Measurements from ENCODE around the gene FASTKD1. TPM values are rescaled to one million over a fixed set of nuclear protein-coding genes. Genes with fewer than 3 reads are reported as not detected.
"Not testable (repeated sequence)": the region's sequence is repeated elsewhere in the genome, so short reads cannot be mapped to it uniquely, and the experiment has no call there.

Gene FASTKD1
- total RNA-seq, 1 experiment from 2014 or later: 21.1 TPM

DNA sequence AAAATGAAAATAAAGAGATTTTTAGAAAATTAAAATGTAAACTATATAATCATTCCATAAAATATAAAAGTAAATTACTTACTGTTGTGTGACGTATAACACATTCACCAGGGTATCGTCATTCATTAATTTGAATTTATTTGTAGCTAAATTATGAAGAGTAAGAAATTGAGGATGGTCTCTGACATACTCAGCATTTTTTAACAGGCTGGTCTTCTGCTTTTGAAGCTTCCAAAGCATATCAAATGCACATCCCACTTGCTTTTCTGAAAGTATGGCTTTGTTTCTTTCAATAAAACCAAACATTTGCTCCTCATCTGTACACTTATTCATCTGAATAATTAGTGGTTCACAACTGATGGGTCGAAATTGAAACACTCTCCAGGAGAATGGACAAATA, 2.1 kb downstream of the FASTKD1 start:
- ATAC-seq (no peak), DNase-seq (no peak)
- no TSS peak for BruUV-seq (replicated peaks)
- peak overlapping the region; percentile 73 for H3K4me3 ChIP-seq (ENCODE audit: low read length)
- H3K4me2 ChIP-seq (ENCODE audit: low read length): peak overlapping the region; percentile 93
- H3K9me2 ChIP-seq (replicated peaks; ENCODE audit: low read length): no peaks in the 10 kb centered on the region
- H3F3A ChIP-seq (ENCODE audit: low read length, unreplicated experiment): no peaks in the 10 kb centered on the region
- ChIA-PET CTCF (no interaction called here), POLR2A (ENCODE audit: unreplicated experiment) (no interaction called here)
- H2AFZ ChIP-seq (ENCODE audit: low read length): no peak overlapping the region
- no peaks in the 10 kb centered on the region for H3K27me3 ChIP-seq (ENCODE audit: low read length)
- H3K4me1 ChIP-seq (ENCODE audit: insufficient read depth, low read length): peaks cover 6% of the 10 kb centered on the region; the same call in 1 of the 2 replicates
- peaks cover 42% of the 10 kb centered on the region for H3K79me2 ChIP-seq (ENCODE audit: low read length)
- H3K36me3 ChIP-seq (ENCODE audit: low read depth, low read length): no peaks in the 10 kb centered on the region
- H3K27ac ChIP-seq (ENCODE audit: low read length): no peak overlapping the region
- H3K9me3 ChIP-seq (ENCODE audit: low read length): no peaks in the 10 kb centered on the region
- no peak overlapping the region for H3K9ac ChIP-seq (ENCODE audit: low read length)
- intact Hi-C loops (cut with micrococcal nuclease): no loop called here
- no peaks in the 10 kb centered on the region for H4K20me1 ChIP-seq (ENCODE audit: low read length)
- TF ChIP-seq, protein P1, sequence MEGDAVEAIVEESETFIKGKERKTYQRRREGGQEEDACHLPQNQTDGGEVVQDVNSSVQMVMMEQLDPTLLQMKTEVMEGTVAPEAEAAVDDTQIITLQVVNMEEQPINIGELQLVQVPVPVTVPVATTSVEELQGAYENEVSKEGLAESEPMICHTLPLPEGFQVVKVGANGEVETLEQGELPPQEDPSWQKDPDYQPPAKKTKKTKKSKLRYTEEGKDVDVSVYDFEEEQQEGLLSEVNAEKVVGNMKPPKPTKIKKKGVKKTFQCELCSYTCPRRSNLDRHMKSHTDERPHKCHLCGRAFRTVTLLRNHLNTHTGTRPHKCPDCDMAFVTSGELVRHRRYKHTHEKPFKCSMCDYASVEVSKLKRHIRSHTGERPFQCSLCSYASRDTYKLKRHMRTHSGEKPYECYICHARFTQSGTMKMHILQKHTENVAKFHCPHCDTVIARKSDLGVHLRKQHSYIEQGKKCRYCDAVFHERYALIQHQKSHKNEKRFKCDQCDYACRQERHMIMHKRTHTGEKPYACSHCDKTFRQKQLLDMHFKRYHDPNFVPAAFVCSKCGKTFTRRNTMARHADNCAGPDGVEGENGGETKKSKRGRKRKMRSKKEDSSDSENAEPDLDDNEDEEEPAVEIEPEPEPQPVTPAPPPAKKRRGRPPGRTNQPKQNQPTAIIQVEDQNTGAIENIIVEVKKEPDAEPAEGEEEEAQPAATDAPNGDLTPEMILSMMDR (conservative IDR thresholded peaks at IDR 0.05; ENCODE audit: low read depth, low read length): no peak
- TF ChIP-seq EZH2 (IDR thresholded peaks at IDR 0.05; ENCODE audit: low read length, unreplicated experiment) (no peak), EZH2phosphoT487 (IDR thresholded peaks at IDR 0.05; ENCODE audit: borderline replicate concordance, low read length) (no peak)

DNA sequence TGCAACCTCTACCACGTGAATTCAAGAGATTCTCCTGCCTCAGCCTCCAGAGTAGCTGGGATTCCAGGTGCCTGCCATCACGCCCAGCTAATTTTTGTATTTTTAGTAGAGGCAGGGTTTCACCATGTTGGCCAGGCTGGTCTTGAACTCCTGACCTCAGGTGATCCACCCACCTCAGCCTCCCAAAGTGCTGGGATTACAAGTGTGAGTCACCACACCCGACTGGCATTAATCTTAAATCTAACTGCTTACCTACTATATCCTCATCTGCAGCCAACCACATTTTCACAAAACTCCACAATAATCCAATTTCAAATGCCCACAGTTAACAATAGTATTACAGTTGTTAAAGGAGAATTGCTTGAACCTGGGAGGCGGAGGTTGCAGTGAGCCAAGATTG, 2.9 kb downstream of the FASTKD1 start:
- Histone ChIP-seq H3K79me2 (ENCODE audit: low read length) (peaks cover 42% of the 10 kb centered on the region), H3K4me2 (ENCODE audit: low read length) (peak overlapping the region; percentile 15; the same call in 1 of the 2 replicates)
- BruUV-seq (replicated peaks); H4K20me1 ChIP-seq (ENCODE audit: low read length); H3K9me3 ChIP-seq (ENCODE audit: low read length); intact Hi-C loops (cut with micrococcal nuclease); H3K27ac ChIP-seq (ENCODE audit: low read length); CTCF ChIA-PET; H2AFZ ChIP-seq (ENCODE audit: low read length); H3K4me1 ChIP-seq (ENCODE audit: insufficient read depth, low read length); H3K9me2 ChIP-seq (replicated peaks; ENCODE audit: low read length); H3K4me3 ChIP-seq (ENCODE audit: low read length); H3K36me3 ChIP-seq (ENCODE audit: low read depth, low read length); DNase-seq; POLR2A ChIA-PET (ENCODE audit: unreplicated experiment); H3K27me3 ChIP-seq (ENCODE audit: low read length); H3F3A ChIP-seq (ENCODE audit: low read length, unreplicated experiment); H3K9ac ChIP-seq (ENCODE audit: low read length); ATAC-seq: not testable (repeated sequence)

DNA sequence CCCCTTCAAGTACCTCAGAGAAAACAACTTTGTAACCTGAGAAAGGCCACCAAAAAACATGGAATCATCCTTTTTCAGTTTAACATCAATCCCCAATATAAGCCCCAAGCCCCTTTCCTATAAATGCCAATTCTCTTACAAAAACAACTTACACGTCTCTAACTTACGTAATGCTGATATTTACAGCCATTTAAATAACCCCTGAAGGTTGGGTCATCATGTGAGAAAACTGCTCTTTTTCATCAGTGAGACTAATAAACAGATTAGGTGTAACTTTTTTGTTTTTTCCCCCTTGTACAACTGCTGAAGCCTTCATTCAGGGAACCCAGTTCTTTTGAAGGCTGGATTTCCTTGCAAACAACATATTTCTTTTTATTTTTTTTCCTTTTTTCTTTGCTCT, 3.7 kb downstream of the FASTKD1 start:
- BruUV-seq (replicated peaks): no TSS peak
- Histone ChIP-seq H3K4me3 (ENCODE audit: low read length) (no peak overlapping the region), H3K9me3 (ENCODE audit: low read length) (no peaks in the 10 kb centered on the region), H2AFZ (ENCODE audit: low read length) (no peak overlapping the region), H3K27me3 (ENCODE audit: low read length) (no peaks in the 10 kb centered on the region), H3F3A (ENCODE audit: low read length, unreplicated experiment) (no peaks in the 10 kb centered on the region), H3K9me2 (replicated peaks; ENCODE audit: low read length) (no peaks in the 10 kb centered on the region), H4K20me1 (ENCODE audit: low read length) (no peaks in the 10 kb centered on the region), H3K36me3 (ENCODE audit: low read depth, low read length) (peaks cover 3% of the 10 kb centered on the region; the same call in 1 of the 2 replicates), H3K27ac (ENCODE audit: low read length) (no peak overlapping the region), H3K9ac (ENCODE audit: low read length) (no peak overlapping the region), H3K4me2 (ENCODE audit: low read length) (peak overlapping the region; percentile 15; the same call in 1 of the 2 replicates), H3K4me1 (ENCODE audit: insufficient read depth, low read length) (peaks cover 6% of the 10 kb centered on the region; the same call in 1 of the 2 replicates), H3K79me2 (ENCODE audit: low read length) (peaks cover 42% of the 10 kb centered on the region)
- ATAC-seq (no peak), DNase-seq (no peak)
- ChIA-PET POLR2A (ENCODE audit: unreplicated experiment) (no interaction called here), CTCF (no interaction called here)
- no peak for TF ChIP-seq EZH2 (IDR thresholded peaks at IDR 0.05; ENCODE audit: low read length, unreplicated experiment)
- TF ChIP-seq EZH2phosphoT487 (IDR thresholded peaks at IDR 0.05; ENCODE audit: borderline replicate concordance, low read length): no peak
- TF ChIP-seq, protein P1 (conservative IDR thresholded peaks at IDR 0.05; ENCODE audit: low read depth, low read length): no peak
- intact Hi-C loops (cut with micrococcal nuclease): no loop called here

All from PC-3 (cell line).